HG03159 (cell line): ENCODE data around the gene PTPN14.

Experiments used
- ATAC-seq: cut with Tn5 transposase; IDR thresholded peaks from one replicate; pipeline ENCODE4 v1.9.1; 2021; ENCODE audit warnings: mild to moderate bottlenecking, moderate library complexity; ENCODE audit not compliant: unreplicated experiment

The PTPN14 gene

DNA sequence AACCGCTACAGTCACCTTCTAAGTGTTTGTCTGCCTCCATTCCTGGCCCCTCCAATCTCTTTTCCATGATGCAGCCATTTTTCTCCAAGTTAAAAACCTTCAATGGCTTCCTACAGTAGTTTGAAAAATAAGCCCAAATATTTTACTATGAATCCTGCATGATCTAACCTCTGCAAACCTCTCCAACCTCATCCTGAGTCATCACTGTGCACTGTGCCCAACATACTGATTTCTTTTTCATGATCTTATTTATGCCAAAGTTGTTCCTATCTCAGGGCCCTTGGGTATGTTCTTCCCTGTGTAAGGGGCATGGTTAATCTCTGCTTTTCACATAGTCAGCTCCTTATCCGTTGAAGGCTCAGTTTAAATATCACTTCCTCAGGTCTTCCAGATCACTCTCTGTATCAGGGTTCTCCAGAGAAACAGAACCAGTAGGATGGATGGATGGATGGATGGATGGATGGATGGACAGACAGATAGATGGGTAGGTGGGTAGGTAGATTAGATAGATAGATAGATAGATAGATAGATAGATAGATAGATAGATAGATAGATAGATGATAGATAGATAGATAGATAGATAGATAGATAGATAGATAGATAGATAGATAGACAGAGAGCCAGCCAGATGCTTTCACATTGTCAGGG, 18.1 kb upstream of the PTPN14 start:
- no peak for ATAC-seq

DNA sequence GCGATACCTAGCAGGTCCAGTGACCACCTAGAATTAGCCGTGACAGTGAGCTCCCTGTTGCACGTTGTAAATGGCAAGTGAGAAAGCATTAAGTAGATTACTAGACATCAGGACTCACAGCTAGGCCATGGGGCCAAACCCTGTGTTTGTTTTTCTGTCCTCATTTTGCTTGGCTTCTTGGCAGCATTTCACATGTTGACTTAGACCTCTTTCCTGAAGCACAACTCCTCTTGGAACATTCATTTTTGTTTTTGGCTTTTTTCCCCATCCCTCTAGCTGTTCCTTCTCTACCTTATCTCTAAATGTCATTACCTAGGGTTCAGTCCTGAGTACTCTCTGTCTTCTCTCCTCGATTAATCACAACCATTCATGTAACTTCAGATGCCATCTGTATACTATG, 16.9 kb upstream of the PTPN14 start:
- no peak for ATAC-seq

DNA sequence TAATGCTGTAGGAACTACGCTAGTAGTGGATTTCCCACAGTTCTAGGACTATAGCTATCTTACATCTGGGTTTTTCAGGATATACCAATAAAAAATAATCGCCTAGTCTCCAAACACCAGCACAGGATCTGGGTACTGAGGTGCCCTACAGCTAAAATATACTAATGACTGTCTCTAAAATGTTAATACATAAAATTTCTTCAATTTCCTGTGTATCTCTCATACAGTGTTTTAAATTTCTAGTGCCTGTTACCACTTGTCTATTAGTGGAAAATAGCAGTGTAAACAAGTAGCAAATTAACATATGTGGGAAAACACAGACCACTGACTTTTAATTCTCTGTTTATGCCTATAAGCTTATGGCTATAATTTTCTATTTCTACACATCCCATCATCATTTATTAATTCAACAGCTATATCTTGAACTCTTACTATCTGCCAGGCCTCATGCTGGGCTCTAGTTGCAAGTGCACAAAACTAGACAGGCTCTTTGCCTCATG, 16.1 kb upstream of the PTPN14 start:
- ATAC-seq, result no peak

DNA sequence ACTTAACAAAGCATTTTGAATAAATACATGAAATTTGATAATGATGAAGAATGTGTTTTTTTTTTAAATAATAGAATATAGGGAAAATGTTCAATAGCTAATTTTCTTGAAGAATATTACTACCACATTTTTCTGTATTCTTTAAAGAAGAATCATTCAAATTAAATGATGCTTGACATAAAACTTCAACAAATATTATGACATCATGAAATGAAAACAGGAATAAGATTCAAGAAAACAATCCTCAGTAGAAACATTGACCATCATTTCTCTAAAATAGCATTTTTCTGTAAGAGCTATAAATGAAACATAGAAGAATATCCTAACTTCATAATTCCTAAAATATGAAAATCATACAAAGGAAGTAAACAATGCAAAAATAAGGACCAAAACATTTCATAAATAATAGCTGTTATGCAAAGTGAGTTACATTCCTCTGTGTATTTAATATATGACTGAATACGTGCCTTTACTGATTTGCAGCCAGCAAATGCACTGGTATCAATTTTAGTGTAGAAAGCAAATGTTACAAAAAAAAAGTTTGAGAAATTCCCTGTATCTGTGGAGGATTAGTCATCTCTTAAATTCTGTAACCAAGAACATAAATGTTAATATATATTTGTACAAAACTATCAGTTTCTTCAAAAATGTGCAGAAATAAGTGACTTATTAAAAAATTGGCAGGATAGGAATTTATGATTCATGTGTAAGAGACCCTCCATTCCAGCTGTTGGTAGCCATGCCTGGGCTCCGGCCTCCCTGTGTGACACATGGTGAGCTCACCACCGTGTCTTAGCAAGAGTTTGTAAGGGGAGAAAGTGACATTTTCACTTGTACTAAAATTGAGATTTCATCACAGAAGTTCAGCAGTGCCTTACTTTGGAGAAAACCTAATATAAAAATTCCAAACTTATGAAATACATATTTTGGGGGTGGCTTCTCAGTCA, 15.0 kb upstream of the PTPN14 start:
- ATAC-seq, result no peak

DNA sequence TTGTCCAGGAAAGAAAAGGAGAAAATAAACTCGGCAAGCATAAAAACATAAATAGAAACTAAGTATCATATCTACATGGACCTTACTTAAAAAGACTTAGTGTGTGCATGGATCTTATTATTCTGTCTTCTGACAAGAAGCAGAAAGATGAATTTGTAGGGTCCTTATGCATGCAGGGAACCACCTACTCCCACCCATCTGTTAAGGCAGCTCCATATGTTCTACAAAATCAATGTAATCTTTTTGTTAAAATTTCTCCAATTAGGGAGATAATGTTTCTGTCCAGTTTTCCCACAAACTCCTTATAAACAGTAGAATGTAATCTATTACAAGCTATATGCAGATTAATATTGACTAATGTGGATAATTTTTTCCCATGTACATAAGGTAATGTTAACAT, 13.9 kb upstream of the PTPN14 start:
- ATAC-seq, result no peak

DNA sequence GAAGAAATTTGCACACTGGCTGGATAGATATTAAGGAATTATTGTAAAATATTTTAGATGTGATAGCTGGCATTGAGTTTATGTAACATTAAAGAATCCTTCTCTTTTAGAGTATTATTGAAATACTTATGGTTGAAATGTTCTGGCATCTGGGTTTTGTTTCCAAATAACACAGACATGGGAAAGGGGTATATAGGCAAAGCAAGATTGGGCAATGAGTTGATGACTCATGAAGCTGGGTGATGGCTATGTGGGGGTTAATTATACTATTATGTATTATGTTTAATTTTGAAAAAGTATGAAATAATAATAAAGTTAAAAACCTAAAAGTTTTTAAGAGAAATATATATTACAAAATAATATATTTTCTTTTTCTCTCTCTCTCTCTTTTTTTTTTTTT, 12.5 kb upstream of the PTPN14 start:
- ATAC-seq, result no peak

DNA sequence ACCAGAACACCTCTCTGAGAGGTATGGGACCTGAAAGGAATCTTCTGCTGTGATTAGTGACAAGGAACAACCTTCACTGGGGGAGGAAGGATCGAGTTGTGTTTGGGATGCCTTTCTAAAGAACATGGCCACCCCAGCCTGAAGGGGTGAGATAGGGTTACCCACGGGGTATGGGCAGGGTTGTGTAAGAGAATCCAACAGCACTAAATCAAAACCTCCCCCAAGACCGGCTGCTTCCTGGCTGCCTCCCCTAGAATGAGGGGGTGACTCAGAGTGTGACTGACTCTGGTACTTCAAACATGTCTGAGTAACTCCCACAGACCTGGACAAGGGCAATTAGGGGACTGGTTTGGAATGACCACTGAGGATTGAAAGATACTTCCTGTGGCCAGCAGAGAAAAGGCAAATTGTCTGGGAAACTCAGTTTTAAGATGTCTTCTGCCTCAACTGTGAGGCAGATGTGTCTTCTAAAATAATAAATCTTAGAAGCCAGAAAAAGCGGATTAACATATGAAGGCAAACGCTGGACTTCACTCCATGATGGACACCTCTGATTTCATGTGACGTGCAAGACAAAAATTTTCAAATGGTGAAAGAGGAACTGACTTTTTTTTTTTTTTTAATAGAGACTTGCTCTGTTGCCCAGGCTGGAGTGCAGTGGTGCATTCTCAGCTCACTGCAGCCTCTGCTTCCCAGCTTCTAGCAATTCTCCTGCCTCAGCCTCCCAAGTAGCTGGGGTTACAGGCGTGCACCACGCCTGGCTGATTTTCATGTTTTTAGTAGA, 6.7 kb upstream of the PTPN14 start:
- peak; percentile 47 for ATAC-seq

DNA sequence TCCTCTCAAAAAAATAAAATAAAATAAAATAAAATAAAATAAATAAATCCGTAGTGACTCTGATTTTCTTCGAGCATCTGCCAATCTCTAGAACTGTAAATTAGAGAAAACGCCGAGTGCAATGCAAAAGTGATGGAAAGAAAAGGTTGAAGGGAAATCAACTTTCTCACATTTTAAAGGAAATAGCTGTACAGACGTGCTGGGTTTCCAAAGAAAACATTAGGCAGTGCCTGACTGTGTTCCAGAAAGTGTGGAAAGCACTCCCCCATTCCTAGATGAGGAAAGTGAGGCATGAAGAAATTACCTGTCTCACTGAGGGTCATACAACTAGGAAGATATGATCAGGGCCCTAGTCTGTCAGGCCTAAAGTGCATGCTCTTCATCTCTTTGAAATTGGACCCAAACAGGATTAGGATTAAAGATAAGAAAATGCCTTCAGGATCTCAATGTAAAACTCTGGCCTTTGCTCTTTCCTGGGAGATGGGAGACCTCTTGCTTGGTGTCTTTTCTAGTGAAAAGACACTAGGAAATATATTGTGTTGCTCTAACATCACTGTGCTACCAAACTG, 1.8 kb upstream of the PTPN14 start:
- ATAC-seq, result no peak

DNA sequence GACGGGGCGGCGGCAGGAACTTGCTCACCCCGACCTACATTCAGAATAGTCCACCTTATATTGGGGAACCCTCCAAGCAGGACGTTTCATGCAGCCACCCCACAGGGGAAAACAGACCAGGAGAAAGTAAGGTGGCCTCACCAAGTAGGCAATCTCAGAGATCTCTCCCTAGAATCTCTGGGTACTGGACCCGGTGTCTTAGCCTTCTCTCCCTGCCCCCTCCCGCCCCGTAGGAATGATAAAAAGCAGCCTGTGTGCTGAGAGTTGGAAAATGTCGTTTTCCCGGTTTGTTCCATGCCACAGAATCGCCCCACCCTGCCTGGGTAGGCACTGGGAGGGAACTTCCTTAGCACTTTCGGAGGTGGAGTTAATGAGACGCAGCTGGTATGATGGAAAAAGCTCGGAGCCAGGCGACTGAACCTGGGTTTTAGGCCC, 789 bp upstream of the PTPN14 start:
- no peak for ATAC-seq

DNA sequence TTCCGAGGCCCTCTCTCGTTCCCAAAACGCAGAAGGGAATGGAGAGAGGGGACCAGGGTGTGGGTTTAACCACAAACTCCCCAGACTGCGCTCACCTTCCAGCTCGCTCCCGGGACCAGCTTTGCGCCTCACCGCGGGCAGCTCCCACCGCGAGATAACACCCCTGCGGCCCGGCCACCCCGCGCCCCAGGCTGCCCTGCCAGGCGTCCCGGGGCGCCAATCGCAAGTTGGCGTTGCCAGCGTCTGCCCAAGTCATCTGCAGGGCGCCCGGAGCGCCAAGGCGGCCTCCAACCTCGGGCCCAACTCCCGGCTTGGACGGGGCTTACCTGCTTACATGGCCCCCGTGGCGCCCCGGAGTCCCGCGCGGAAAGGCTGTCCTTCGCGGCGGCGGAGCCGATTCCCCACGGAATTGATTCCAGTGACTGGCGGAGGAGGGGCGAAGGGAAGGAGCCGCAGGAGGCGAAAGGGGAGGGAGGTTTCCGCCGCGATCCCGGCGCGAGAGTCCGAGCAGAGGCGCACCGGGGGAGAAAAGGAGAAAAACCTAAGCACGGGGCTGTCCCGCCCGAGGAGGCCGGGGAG, 456 bp downstream of the PTPN14 start:
- ATAC-seq, result no peak

DNA sequence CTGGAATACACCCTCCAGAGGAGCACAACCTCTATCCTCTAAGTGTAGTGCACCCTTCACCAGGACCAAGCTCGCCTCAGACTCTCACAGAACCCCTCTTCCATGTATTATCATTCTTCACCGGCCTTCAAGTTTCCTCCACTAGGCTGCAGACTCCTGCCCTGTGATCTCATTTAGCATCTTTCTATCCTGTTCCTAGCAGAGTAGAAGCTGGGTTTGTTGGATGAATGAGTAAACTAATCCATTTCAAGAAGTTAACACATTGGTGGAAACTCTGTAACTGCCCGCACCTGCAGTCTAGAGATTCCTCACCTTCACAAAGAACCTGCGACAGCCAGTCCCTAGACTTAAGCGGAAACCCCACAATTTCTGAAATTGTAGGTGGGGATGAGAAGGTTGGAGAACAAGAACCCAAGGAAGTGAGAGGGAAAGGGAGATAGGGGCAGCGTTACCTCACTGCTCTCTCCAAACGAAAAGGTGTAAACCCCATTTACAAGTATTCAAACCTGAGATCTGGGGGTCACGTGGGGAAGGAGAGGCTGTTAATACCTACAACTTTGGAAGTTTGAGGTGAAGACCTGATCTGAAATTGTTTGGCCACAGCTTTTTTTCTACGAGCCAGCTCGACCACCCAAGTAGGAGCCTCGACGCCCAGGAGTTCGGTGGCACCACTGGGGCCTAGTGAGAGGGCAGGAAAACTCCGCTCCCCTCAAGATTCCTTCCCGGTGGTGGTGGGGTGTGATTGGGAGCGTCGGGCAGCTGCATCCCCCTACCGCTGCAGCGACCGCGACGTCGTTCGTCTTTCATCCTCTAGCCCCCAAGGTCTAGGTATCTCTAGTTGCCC, 1.2 kb downstream of the PTPN14 start:
- no peak for ATAC-seq

DNA sequence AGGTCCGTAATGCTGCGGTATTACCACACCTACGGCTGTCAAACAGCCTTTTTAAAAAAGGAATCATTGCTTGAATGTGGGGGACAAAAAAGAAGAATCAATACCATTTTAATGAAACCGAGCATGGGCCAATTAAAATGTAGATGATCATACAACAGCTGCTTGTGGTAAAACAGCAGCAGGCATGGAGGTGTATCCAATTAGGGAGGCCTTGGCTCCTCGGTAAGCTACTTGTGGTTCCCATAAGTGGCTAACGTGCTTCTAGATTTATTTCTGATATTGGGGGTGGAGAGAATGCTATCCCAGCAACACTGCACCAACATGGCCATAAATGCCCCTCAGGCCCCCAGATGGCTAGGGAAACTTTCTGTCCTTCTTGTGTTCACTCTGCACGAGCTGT, 1.8 kb downstream of the PTPN14 start:
- ATAC-seq, result no peak

DNA sequence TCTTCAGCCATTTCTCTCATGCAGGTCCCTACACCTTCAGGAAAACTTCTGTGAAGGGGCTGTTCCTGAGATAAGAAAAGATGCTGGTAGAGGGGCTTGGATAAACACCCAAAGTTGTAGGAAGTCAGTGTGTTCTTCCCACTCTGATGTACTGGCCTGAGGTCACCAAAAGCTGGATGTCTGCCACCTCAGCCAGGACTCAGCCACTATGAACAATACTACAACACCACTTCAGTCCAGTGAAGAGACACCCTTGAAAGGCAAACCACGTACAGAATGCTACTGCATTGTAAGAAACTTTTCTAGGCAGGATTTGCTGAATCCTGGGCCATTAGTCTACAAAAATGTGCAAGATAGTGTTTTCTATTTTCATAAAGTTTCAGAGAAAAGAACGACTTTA, 2.4 kb downstream of the PTPN14 start:
- ATAC-seq, result no peak

DNA sequence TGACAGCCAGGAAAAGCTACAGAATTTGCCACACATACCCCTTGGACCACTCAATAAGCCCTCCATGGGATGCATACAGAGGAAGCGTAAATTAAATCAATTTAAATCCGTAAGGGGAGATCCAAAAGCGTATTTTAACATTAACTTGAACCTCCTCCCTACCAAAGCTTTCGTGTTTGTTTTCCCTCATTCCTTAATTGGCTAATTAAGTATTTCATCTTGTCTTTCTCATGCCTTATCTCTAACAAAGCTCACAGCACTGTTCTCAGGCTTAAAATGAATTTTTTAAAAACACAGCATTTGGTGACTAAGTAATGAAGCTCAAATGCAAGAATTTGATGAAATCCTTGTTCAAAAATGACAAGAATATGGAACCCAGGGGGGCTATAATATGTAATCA, 3.1 kb downstream of the PTPN14 start:
- ATAC-seq, result no peak

DNA sequence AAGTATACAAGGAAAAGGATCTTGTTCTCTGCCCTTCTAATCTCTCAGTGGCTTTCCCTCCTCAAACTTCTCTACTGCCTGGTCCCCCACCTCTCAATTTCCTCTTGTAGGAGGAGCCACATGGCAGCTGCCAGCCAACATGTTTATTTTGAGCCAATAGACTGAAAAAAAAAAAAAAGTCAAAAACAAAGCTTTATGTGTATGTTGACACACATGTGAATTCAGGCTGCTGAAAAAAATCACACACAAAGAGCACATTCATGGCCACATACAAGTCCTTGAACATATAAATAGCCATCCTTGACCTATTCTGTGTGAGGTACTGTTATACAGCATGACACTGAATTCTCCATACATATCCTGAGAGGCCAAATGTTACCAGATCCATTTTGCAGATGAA, 3.7 kb downstream of the PTPN14 start:
- no peak for ATAC-seq

DNA sequence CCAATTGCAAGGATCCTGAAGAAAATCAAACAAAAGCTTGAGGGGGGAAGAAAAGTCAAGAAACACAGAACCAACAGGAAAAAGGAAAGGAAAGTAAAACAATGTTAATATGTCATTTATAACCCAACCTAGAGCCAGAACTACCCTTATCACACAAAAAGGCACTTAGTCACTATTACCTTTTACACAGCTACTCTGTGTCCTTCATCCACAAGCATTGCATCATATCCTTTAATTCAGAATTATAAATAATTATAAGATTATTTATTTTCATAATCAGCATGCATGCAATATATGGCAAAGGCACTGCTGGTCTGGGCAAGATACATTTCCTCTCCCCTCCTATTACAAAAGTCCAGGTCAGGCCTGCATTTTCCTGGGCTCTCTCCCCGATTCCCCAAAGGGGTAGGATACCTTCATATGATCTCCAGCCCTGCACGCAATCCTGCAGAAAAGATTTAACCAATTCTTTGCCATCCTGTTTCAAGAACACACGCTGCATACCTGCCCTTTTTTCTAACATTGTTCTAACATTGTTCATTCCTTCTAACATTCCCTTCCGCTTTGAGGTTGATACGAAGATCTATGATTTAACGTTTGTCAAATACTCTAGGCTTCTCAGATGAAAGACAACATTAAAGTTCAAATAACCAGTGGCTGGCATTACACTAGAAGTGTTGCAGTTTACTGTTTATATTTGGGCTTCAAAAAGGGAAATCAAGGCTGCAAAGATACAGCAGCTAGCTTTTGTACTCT, 4.3 kb downstream of the PTPN14 start:
- ATAC-seq, result no peak

DNA sequence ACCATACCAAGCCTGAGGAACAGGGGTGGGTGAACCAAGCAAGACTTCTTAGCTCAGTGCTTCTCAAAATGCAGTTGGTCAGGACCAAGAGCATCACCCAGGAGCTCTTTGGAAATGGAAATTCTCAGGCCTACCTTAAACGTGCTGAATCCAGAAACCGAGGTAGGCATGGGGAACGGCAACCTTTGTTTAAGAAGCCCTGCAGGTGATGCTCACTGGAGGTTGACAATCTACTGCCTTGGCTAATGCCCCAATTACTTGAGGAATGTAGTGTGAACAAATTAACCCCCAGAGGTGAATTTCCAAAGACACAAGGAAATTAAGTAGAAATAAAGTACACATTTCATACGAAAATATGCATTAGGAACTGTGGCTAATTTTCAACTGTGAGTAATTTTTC, 5.3 kb downstream of the PTPN14 start:
- ATAC-seq, result no peak

DNA sequence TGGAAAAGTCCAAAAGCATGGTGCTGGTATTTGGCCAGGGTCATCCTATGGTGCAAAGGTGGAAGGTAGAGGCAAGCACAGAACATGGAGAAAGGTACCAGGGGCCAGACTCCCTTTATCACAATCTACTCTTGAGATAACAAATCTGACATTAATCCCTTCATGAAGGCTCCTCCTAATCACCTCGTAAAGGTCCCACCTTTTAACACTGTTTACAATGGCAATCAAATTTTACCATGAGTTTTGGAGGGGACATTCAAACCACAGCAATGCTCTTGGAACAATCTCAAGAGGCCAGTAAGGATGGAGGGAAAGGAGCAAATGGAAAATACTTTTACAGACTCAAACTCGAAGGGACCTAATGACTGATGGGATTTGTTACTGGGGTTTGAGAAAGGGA, 6.1 kb downstream of the PTPN14 start:
- ATAC-seq, result no peak

DNA sequence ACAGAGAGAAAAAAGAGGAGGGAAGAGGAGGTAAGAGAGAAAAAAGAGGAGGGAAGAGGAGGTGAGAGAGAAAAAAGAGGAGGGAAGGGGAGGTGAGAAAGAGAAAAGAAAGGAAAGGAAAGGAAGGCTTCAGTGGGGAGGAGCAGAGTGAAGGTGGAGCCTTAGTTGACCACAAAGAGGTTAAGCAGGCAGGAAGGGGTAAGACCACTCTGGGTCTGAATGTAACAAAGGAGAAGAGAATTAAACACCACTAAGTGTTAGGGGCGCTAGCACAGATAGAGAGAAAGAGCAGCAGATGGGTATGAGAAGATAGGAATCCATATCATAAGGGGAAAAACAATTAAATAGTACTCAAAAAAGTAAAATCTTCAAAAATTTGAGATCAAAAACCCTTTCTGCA, 6.6 kb downstream of the PTPN14 start:
- no peak for ATAC-seq
